Parathyroid adenoma (tissue), 2 donors: ENCODE measurements around the gene PTPN23.

Experiments
- H2AFZ ChIP-seq: fragments of 300-600 bp; sonication (generic); one replicate; pipeline ENCODE4 v1.7.0; 2017; ENCODE audit warnings: antibody characterized with exemption, mild to moderate bottlenecking
- H3K27ac ChIP-seq: fragments of 300-600 bp; sonication (generic); one replicate; pipeline ENCODE4 v1.7.0; 2017
- H3K27me3 ChIP-seq: fragments of 300-600 bp; sonication (generic); one replicate; pipeline ENCODE4 v1.7.0; 2017; ENCODE audit warnings: low read length; ENCODE audit not compliant: control insufficient read depth, insufficient read depth
- H3K36me3 ChIP-seq: fragments of 300-600 bp; sonication (generic); one replicate; pipeline ENCODE4 v1.7.0; 2017; ENCODE audit warnings: low read length; ENCODE audit not compliant: control insufficient read depth, insufficient read depth
- H3K4me1 ChIP-seq: fragments of 300-600 bp; sonication (generic); one replicate; pipeline ENCODE4 v1.7.0; 2017; ENCODE audit warnings: control low read depth
- H3K4me2 ChIP-seq: fragments of 300-600 bp; sonication (generic); one replicate; pipeline ENCODE4 v1.7.0; 2017; ENCODE audit warnings: low read length
- H3K4me3 ChIP-seq: fragments of 300-600 bp; sonication (generic); one replicate; pipeline ENCODE4 v1.7.0; 2017; ENCODE audit warnings: low read depth, low read length
- H3K79me2 ChIP-seq: fragments of 300-600 bp; sonication (generic); one replicate; pipeline ENCODE4 v1.7.0; 2017; ENCODE audit warnings: control low read depth
- H3K9ac ChIP-seq: fragments of 300-600 bp; sonication (generic); one replicate; pipeline ENCODE4 v1.7.0; 2017; ENCODE audit warnings: mild to moderate bottlenecking
- H3K9me3 ChIP-seq: fragments of 300-600 bp; sonication (generic); one replicate; pipeline ENCODE4 v1.7.0; 2017; ENCODE audit warnings: low read length; ENCODE audit not compliant: control insufficient read depth
- TF ChIP-seq, protein P1 (sequence below): fragments of 300-600 bp; sonication (generic); IDR thresholded peaks from one replicate; pipeline ENCODE4 v1.7.0; 2017; ENCODE audit warnings: antibody characterized with exemption, mild to moderate bottlenecking
- donor health status: primary hyperparathyroidism.

PTPN23 gene

DNA sequence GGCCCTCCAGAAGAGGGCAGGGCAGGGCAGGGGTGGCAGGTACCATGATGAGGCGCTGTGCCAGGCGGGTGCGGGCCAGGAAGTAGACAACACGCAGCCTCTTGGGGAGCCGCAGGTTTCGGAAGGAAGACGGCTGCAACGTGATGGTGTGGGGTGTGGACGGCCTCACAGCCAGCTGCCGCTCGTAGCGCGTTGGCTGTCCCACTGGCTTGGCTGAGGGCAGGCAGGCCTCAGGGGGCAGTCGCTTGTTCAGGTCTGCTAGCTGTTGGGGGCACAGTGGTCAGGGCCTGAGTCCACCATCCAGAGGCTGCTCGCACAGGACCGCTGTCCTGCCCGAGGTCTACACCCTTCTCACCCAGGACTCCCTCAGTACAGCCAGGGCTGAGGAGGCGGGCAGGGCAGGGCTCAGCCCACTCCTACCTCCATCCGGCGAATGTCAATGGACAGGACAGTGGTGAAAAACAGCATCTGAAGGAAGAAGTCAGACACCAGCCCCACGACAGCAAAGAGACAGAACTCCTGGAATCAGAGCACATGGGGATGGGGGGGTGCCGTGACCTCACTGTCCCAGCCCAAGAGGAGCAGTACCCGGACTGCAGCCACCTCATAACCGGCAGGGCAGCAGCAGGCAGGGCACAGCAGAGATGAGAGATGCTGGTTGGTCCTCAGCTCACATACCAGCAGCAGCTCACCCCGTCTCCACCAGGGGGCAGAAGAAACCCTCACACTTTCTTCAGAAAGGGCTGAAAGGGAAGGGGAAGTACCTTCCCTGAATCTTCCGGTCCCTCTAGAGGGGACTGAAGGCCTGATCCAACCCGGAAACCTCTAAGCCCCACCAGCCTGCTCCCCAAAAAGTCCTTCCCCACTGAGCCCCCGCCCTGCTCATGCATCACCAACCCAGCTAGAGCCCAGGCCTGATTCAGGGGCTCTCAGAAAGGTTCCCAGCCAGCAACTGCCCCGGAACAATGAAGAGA is 40.0 kb downstream of the PTPN23 start:
- Histone ChIP-seq H3K4me2 (no peak overlapping the region), H3K27me3 (no peaks in the 10 kb centered on the region), H3K27ac (peak overlapping the region; percentile 45), H3K9ac (no peak overlapping the region), H3K79me2 (peaks cover 11% of the 10 kb centered on the region), H2AFZ (peak overlapping the region; percentile 68), H3K9me3 (no peaks in the 10 kb centered on the region), H3K36me3 (no peaks in the 10 kb centered on the region), H3K4me3 (no peak overlapping the region), H3K4me1 (peaks cover 7% of the 10 kb centered on the region)
- TF ChIP-seq, protein P1, sequence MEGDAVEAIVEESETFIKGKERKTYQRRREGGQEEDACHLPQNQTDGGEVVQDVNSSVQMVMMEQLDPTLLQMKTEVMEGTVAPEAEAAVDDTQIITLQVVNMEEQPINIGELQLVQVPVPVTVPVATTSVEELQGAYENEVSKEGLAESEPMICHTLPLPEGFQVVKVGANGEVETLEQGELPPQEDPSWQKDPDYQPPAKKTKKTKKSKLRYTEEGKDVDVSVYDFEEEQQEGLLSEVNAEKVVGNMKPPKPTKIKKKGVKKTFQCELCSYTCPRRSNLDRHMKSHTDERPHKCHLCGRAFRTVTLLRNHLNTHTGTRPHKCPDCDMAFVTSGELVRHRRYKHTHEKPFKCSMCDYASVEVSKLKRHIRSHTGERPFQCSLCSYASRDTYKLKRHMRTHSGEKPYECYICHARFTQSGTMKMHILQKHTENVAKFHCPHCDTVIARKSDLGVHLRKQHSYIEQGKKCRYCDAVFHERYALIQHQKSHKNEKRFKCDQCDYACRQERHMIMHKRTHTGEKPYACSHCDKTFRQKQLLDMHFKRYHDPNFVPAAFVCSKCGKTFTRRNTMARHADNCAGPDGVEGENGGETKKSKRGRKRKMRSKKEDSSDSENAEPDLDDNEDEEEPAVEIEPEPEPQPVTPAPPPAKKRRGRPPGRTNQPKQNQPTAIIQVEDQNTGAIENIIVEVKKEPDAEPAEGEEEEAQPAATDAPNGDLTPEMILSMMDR = peak; percentile 93

DNA sequence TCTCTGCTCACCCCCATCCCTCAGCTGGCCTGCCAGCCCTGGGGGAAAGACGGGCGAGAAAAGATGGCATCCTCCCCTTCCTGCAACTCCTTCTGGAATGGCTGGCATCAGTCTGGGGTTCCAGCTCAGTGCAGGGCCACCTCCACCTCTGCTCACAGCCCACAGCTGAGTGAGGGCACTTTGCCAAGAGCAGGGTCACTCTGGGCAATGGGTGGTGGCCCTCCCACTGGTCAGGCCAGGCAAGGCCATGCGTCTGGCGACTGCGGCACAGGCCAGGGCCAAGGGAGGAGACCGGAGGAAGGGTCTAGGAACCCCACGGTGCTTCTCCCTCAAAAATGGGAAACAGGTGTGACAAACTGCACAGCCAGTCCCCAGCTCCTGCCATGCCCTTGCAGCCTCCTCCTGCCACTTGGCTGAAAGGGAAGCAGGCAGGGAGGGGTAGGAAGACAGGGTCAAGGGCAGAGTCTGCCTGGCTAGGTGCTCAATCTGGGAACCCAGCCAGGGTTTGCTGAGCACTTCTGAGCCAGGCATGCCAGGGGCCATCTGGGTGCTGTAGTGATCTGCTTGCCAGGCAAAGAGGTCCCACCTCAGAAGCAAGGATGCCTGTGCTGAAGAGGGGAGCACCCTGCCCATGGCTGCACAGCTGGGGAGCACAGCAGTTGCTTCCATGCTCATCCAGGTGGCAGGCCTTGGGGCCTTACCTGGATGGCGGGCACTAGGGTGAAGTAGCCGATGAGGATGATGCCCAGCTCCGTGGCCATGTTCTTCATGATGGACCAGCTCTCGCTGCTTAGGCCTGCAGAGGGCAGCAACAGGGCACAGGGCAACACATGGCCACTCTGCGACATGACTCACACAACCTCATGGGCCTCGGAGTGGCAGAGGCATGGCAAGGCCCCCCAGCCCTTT is 41.2 kb downstream of the PTPN23 start:
- Histone ChIP-seq H3K4me1 (peaks cover 7% of the 10 kb centered on the region), H3K4me3 (no peak overlapping the region), H3K9ac (no peak overlapping the region), H3K27ac (peak overlapping the region; percentile 45), H3K27me3 (no peaks in the 10 kb centered on the region), H3K9me3 (no peaks in the 10 kb centered on the region), H3K36me3 (no peaks in the 10 kb centered on the region), H2AFZ (no peak overlapping the region), H3K79me2 (peaks cover 15% of the 10 kb centered on the region), H3K4me2 (no peak overlapping the region)
- TF ChIP-seq, protein P1 = no peak

DNA sequence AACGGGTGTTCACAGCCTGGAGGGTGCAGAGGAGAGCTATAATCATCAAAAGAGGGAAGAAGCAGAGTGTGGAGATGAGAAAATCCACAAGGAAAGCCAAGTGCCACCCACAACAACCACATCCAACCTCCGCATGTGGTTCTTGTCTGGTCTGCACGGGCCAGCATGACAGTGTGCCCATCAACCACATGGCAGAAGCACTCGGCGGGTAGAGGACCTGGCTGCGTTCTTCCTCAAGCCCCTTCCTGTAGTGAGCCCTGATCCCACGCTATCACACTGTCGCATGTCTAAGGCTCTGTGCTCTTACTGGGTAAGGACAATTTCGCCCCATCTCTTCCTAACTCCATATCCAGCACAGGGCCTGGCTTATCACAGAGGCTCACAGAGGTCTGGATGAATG is 41.9 kb downstream of the PTPN23 start:
- H3K4me2 ChIP-seq = no peak overlapping the region
- no peaks in the 10 kb centered on the region for H3K9me3 ChIP-seq
- no peaks in the 10 kb centered on the region for H3K27me3 ChIP-seq
- TF ChIP-seq, protein P1 = no peak
- H3K27ac ChIP-seq = no peak overlapping the region
- peaks cover 22% of the 10 kb centered on the region for H3K79me2 ChIP-seq
- H3K36me3 ChIP-seq = no peaks in the 10 kb centered on the region
- H3K4me1 ChIP-seq = peaks cover 7% of the 10 kb centered on the region
- H2AFZ ChIP-seq = no peak overlapping the region
- no peak overlapping the region for H3K9ac ChIP-seq
- no peak overlapping the region for H3K4me3 ChIP-seq

DNA sequence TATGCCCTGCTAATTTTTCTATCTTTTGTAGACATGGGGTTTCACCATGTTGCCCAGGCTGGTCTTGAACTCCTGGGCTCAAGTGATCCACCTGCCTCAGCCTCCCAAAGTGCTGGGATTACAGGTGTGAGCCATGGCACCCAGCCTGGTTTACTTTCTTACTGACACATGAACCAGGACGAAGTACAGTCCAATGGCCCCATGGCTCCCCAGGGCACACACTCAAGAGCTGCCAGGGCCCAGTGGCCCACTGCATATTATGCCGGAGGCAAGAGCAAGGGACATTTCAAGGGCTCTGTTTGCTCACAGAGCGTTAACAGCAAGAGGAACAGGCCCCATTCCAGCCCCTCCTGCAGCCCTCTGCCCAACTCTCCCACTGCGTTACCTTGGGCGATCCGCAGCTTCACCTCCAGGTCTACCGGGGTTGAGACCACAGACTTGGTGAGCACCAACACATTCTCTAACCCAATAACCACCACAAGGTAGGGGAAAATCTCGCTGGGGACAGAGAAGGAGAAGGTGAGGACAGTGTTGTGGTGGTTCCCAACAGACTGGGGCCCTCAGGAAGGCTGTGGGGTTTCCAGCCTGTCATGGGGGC is 42.8 kb downstream of the PTPN23 start:
- Histone ChIP-seq H3K4me2 (no peak overlapping the region), H3K4me3 (no peak overlapping the region), H3K27ac (no peak overlapping the region), H2AFZ (no peak overlapping the region), H3K4me1 (peaks cover 7% of the 10 kb centered on the region), H3K9ac (no peak overlapping the region), H3K27me3 (no peaks in the 10 kb centered on the region), H3K9me3 (no peaks in the 10 kb centered on the region), H3K79me2 (peaks cover 31% of the 10 kb centered on the region), H3K36me3 (no peaks in the 10 kb centered on the region)
- TF ChIP-seq, protein P1 = no peak
